Fibroblast of skin of right quadriceps (primary cell): ENCODE results near the gene SIL1.
"Not testable (repeated sequence)": the region's sequence is repeated elsewhere in the genome, so short reads cannot be mapped to it uniquely, and the experiment has no call there.

Experiments used
- DNase-seq: peaks from one replicate; pipeline ENCODE4 v3.0.0-alpha.2; 2013

SIL1 gene

GRCh38 chr5:139171779-139172404, 26.3 kb downstream of the SIL1 start:
- no peak for DNase-seq

GRCh38 chr5:139167952-139168720, 30.0 kb downstream of the SIL1 start:
- no peak for DNase-seq

GRCh38 chr5:139167533-139167932, 30.6 kb downstream of the SIL1 start:
- DNase-seq = no peak

GRCh38 chr5:139167063-139167462, 31.1 kb downstream of the SIL1 start:
- no peak for DNase-seq

- DNase-seq = not testable (repeated sequence)
These were observed 33.3 kb downstream of the SIL1 start for GRCh38 chr5:139164897-139165296.

- DNase-seq = no peak
These were observed 34.1 kb downstream of the SIL1 start for GRCh38 chr5:139164020-139164419.

GRCh38 chr5:139162448-139162847, 35.7 kb downstream of the SIL1 start:
- no peak for DNase-seq

- no peak for DNase-seq
These were observed 39.4 kb downstream of the SIL1 start for GRCh38 chr5:139158791-139159190.

- DNase-seq = no peak
These were observed 40.6 kb downstream of the SIL1 start for GRCh38 chr5:139157556-139157955.

GRCh38 chr5:139156814-139157213, 41.4 kb downstream of the SIL1 start:
- DNase-seq = no peak

GRCh38 chr5:139155333-139155732, 42.8 kb downstream of the SIL1 start:
- DNase-seq = no peak

GRCh38 chr5:139151902-139152301, 46.3 kb downstream of the SIL1 start:
- no peak for DNase-seq

GRCh38 chr5:139150367-139150999, 47.7 kb downstream of the SIL1 start:
- no peak for DNase-seq

- no peak for DNase-seq
These were observed 48.5 kb downstream of the SIL1 start for GRCh38 chr5:139149477-139150199.

- no peak for DNase-seq
These were observed 49.2 kb downstream of the SIL1 start for GRCh38 chr5:139148986-139149385.

- no peak for DNase-seq
These were observed 49.9 kb downstream of the SIL1 start for GRCh38 chr5:139148306-139148705.

GRCh38 chr5:139147483-139148087, 50.6 kb downstream of the SIL1 start:
- peak; percentile 68 for DNase-seq

GRCh38 chr5:139146809-139147482, 51.2 kb downstream of the SIL1 start:
- no peak for DNase-seq

GRCh38 chr5:139141446-139142204, 56.5 kb downstream of the SIL1 start:
- DNase-seq = peak; percentile 27

- peak; percentile 70 for DNase-seq
These were observed 57.5 kb downstream of the SIL1 start for GRCh38 chr5:139140591-139141071.

GRCh38 chr5:139138809-139139208, 59.4 kb downstream of the SIL1 start:
- DNase-seq = peak; percentile 36
